HepG2 (cell line): ENCODE results near the gene ATRX. TPM values are rescaled to one million over a fixed set of nuclear protein-coding genes. Genes with fewer than 3 reads are reported as not detected.
A peak's percentile ranks its signal among the peaks of the same experiment; 100 is the strongest.

ENCODE experiments used
- ATAC-seq: fragments of 200-7000 bp; cut with Tn5 transposase; 3 replicates; pipeline ENCODE4 v1.9.1; 2020; ENCODE audit warnings: mild to moderate bottlenecking, moderate library complexity
- BruUV-seq: library from RNA; stranded (reverse); fragments of 400-500 nt; replicated peaks from 2 replicates; lab custom pipeline; 2021; lab: Mats Ljungman, UMichigan
- CTCF ChIA-PET: fragments of 300-600 bp; formaldehyde crosslinking; extraction: SDS; loops from one replicate; lab custom pipeline; 2021; ENCODE audit warnings: low total read pairs, inconsistent platforms, low intra/inter-chr PET ratio; lab: Yijun Ruan, JAX
- POLR2A ChIA-PET: fragments of 350-600 bp; sonication (Branson Sonifier 250); formaldehyde crosslinking; loops from one replicate; lab custom pipeline; 2020; ENCODE audit warnings: antibody characterized with exemption, inconsistent platforms; lab: Yijun Ruan, JAX
- DNase-seq: peaks from one replicate; pipeline ENCODE4 v3.0.0-alpha.2; 2015; ENCODE audit warnings: low spot score
- FAIRE-seq: peaks from 3 replicates; lab custom pipeline; 2011; peaks lifted over from hg19 to GRCh38; lab: Jason Lieb, UNC
- H2AFZ ChIP-seq: one replicate; pipeline ENCODE4 v1.6.1; 2011; ENCODE audit warnings: low read length, inconsistent platforms
- H3K27ac ChIP-seq: fragments of 300-600 bp; 3 replicates; pipeline ENCODE4 v1.8.0; 2011; ENCODE audit warnings: mixed run types, mild to moderate bottlenecking, mixed read lengths, low read length, inconsistent platforms; ENCODE audit not compliant: insufficient read depth; ENCODE audit errors: extremely low read length
- H3K27me3 ChIP-seq, 2 experiments: fragments of 200-600 bp in 1 of 2; 2 replicates in 1 of 2; 3 replicates in 1 of 2; pipeline versions ENCODE4 v1.6.0 to v1.8.0; 2011; ENCODE audit warnings: low read length in 2 of 2, mild to moderate bottlenecking in 2 of 2, moderate library complexity in 2 of 2, inconsistent platforms in 1 of 2; ENCODE audit not compliant: insufficient read depth in 2 of 2, control insufficient read depth in 1 of 2
- H3K36me3 ChIP-seq, 2 experiments: fragments of 200-600 bp in 1 of 2; replicated peaks in 1 of 2; 2 replicates in 1 of 2; 3 replicates in 1 of 2; pipeline versions ENCODE4 v1.5.1 to v1.8.0; 2011; ENCODE audit warnings: low read length in 2 of 2, inconsistent platforms in 1 of 2; ENCODE audit not compliant: insufficient read depth in 2 of 2, control insufficient read depth in 1 of 2
- H3K4me1 ChIP-seq: 2 replicates; pipeline ENCODE4 v1.5.1; 2012; ENCODE audit warnings: low read length, inconsistent platforms; ENCODE audit not compliant: insufficient read depth
- H3K4me2 ChIP-seq: 2 replicates; pipeline ENCODE4 v1.6.0; 2011; ENCODE audit warnings: low read depth, low read length, inconsistent platforms
- H3K4me3 ChIP-seq, 3 experiments: fragments of 200-600 bp in 1 of 3; sonication (generic), shearing (Covaris generic) in 1 of 3; replicated peaks in 1 of 3; 2 replicates each; pipeline ENCODE4 v1.5.1; 2011 to 2016; ENCODE audit warnings: low read length in 3 of 3, inconsistent platforms in 2 of 3, low read depth in 2 of 3, mild to moderate bottlenecking in 2 of 3, control low read depth in 1 of 3, mixed read lengths in 1 of 3; ENCODE audit not compliant: insufficient read depth in 1 of 3
- H3K79me2 ChIP-seq: one replicate; pipeline ENCODE4 v1.6.1; 2011; ENCODE audit warnings: low read length, inconsistent platforms; ENCODE audit not compliant: insufficient read depth
- H3K9ac ChIP-seq: 2 replicates; pipeline ENCODE4 v1.6.0; 2011; ENCODE audit warnings: mild to moderate bottlenecking, low read depth, low read length, inconsistent platforms; ENCODE audit not compliant: insufficient read depth
- H3K9me3 ChIP-seq: 2 replicates; pipeline ENCODE4 v1.5.1; 2012; ENCODE audit warnings: mild to moderate bottlenecking, low read length
- H4K20me1 ChIP-seq: 2 replicates; pipeline ENCODE4 v1.6.0; 2011; ENCODE audit warnings: inconsistent platforms, mild to moderate bottlenecking, low read length, moderate library complexity; ENCODE audit not compliant: insufficient read depth
- CEBPB ChIP-seq: IDR thresholded peaks from 2 replicates; pipeline ENCODE4 v1.6.1; 2011; ENCODE audit warnings: low read depth, low read length, improper control_type of control experiment, borderline replicate concordance
- RFXANK ChIP-seq: IDR thresholded peaks from 2 replicates; pipeline ENCODE4 v1.6.1; 2016
- SKI ChIP-seq: fragments of 450-650 bp; IDR thresholded peaks from one replicate; pipeline ENCODE4 v1.6.1; 2018; ENCODE audit warnings: mild to moderate bottlenecking; ENCODE audit not compliant: partially characterized antibody
- SOX13 ChIP-seq, 3 experiments: fragments of 450-650 bp in 1 of 3; sonication (generic) in 1 of 3; formaldehyde crosslinking in 1 of 3; IDR thresholded peaks in 2 of 3; conservative IDR thresholded peaks in 1 of 3; 2 replicates each; pipeline versions ENCODE4 v1.5.0 to v1.6.1; 2016 to 2020; ENCODE audit warnings: antibody characterized with exemption in 1 of 3, mild to moderate bottlenecking in 1 of 3, missing compliant biosample characterization in 1 of 3, missing genetic modification reagents in 1 of 3, moderate library complexity in 1 of 3
- ZNF460 ChIP-seq: sonication (generic); formaldehyde crosslinking; IDR thresholded peaks from 2 replicates; pipeline ENCODE4 v1.5.1; 2020; ENCODE audit warnings: missing genetic modification reagents, mild to moderate bottlenecking, borderline replicate concordance
- ZNF746 ChIP-seq: sonication (generic); formaldehyde crosslinking; IDR thresholded peaks from 2 replicates; pipeline ENCODE4 v1.8.0; 2022; ENCODE audit warnings: mild to moderate bottlenecking, missing genetic modification reagents
- WGBS: methylation state at CpG from one replicate; pipeline ENCODE4 v1.1.6; 2017; ENCODE audit warnings: low lambda C conversion rate; 5-methylcytosine and 5-hydroxymethylcytosine counted together
- in situ Hi-C: cut with HindIII; loops from 2 replicates; pipeline ENCODE4 v1.10.0; 2017; ENCODE audit warnings: low pct_unique_long_range_greater_than_20kb; ENCODE audit not compliant: extremely low pct_ligation_motif_present
- intact Hi-C: fragments of 100-400 bp; cut with micrococcal nuclease; formaldehyde crosslinking; loops from one replicate; pipeline ENCODE4 v1.10.0; 2022; ENCODE audit not compliant: unreplicated experiment
- polyA plus RNA-seq, 8 experiments: library from polyadenylated mRNA; depleted of rRNA in 3 of 8; stranded (reverse) in 7 of 8; unstranded in 1 of 8; fragments of >200 nt; fragmentation: Illumina TruSeq in 4 of 8; extraction: Trizol in 4 of 8; gene quantifications; 2 replicates each; pipeline versions ENCODE4 v1.2.1 to v1.2.3, GENCODE V29; 2011 to 2016; ENCODE audit warnings: low read depth in 4 of 8, missing spikeins in 1 of 8, mixed read lengths in 1 of 8; ENCODE audit not compliant: insufficient read depth in 1 of 8
- total RNA-seq, 5 experiments: library from RNA; depleted of rRNA; stranded (reverse); fragments of >200 nt; fragmentation: Illumina TruSeq; extraction: Trizol; gene quantifications; 2 replicates each; pipeline ENCODE4 v1.2.3, GENCODE V29; 2016; ENCODE audit warnings: low read depth in 1 of 5
- TF ChIP-seq, protein P1 (sequence below): sonication (generic); formaldehyde crosslinking; IDR thresholded peaks from 2 replicates; pipeline ENCODE4 v1.5.1; 2020; ENCODE audit warnings: missing genetic modification reagents, mild to moderate bottlenecking, borderline replicate concordance
- TF ChIP-seq, protein P2 (sequence below): sonication (generic); formaldehyde crosslinking; IDR thresholded peaks from 2 replicates; pipeline ENCODE4 v1.4.0; 2020; ENCODE audit warnings: missing genetic modification reagents
- TF ChIP-seq, protein P3 (sequence below): sonication (generic); formaldehyde crosslinking; IDR thresholded peaks from 2 replicates; pipeline ENCODE4 v1.4.0; 2020; ENCODE audit warnings: missing genetic modification reagents, mild to moderate bottlenecking, borderline replicate concordance

The ATRX gene
- total and polyA plus RNA-seq, 2 of the 13 experiments (the other 11 are each of a cell fraction or from before 2014, with no cell fraction given), result 26.1 to 44.5 TPM

DNA sequence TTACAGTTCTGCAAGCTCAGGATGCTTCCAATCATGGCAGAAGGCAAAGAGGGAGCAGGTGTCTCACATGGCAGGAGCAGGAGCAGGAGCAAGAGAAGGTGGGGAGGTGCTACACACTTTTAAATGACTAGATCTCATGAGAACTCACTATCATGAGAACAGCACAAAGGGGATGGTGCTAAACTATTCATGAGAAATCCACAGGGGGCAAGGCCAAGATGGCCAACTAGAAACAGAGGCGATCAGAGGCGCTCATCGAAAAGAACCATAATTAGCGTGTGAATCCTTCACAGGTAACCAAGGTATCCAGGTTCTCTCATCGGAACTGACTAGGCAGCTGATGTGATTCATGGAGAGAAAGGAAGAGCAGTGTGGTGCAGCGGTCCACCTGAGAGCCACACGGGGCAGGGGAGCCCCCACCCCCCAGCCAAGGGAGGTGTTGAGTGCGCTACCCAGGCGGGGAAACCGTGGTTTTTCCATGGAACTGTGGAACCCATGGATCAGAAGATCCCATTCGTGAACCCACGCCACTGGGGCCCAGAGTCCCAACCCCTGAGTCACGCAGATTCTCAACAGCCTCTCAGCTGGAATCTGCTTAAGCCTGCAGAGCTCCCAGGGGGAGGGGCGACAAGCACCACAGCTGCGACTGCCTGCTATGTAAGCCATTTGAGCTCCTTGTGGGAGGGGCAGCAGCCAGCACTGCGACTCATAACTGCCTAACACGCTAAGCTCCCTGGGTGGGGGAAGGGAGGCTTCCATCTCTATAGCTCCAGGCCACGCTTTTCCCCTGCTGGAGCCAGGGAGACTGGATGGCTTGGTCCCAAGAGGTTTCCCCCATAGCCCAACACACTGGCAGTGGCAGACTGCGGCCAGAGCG is 292.1 kb downstream of the ATRX start:
- no peak overlapping the region for H2AFZ ChIP-seq
- FAIRE-seq, result no peak
- no peak for TF ChIP-seq CEBPB
- TF ChIP-seq ZNF746 (CRISPR knock-in tag), result no peak
- TF ChIP-seq, protein P1, sequence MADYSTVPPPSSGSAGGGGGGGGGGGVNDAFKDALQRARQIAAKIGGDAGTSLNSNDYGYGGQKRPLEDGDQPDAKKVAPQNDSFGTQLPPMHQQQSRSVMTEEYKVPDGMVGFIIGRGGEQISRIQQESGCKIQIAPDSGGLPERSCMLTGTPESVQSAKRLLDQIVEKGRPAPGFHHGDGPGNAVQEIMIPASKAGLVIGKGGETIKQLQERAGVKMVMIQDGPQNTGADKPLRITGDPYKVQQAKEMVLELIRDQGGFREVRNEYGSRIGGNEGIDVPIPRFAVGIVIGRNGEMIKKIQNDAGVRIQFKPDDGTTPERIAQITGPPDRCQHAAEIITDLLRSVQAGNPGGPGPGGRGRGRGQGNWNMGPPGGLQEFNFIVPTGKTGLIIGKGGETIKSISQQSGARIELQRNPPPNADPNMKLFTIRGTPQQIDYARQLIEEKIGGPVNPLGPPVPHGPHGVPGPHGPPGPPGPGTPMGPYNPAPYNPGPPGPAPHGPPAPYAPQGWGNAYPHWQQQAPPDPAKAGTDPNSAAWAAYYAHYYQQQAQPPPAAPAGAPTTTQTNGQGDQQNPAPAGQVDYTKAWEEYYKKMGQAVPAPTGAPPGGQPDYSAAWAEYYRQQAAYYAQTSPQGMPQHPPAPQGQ (CRISPR knock-in tag), result no peak
- TF ChIP-seq, protein P2, sequence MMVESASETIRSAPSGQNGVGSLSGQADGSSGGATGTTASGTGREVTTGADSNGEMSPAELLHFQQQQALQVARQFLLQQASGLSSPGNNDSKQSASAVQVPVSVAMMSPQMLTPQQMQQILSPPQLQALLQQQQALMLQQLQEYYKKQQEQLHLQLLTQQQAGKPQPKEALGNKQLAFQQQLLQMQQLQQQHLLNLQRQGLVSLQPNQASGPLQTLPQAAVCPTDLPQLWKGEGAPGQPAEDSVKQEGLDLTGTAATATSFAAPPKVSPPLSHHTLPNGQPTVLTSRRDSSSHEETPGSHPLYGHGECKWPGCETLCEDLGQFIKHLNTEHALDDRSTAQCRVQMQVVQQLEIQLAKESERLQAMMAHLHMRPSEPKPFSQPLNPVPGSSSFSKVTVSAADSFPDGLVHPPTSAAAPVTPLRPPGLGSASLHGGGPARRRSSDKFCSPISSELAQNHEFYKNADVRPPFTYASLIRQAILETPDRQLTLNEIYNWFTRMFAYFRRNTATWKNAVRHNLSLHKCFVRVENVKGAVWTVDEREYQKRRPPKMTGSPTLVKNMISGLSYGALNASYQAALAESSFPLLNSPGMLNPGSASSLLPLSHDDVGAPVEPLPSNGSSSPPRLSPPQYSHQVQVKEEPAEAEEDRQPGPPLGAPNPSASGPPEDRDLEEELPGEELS (CRISPR knock-in tag), result no peak
- TF ChIP-seq, protein P3, sequence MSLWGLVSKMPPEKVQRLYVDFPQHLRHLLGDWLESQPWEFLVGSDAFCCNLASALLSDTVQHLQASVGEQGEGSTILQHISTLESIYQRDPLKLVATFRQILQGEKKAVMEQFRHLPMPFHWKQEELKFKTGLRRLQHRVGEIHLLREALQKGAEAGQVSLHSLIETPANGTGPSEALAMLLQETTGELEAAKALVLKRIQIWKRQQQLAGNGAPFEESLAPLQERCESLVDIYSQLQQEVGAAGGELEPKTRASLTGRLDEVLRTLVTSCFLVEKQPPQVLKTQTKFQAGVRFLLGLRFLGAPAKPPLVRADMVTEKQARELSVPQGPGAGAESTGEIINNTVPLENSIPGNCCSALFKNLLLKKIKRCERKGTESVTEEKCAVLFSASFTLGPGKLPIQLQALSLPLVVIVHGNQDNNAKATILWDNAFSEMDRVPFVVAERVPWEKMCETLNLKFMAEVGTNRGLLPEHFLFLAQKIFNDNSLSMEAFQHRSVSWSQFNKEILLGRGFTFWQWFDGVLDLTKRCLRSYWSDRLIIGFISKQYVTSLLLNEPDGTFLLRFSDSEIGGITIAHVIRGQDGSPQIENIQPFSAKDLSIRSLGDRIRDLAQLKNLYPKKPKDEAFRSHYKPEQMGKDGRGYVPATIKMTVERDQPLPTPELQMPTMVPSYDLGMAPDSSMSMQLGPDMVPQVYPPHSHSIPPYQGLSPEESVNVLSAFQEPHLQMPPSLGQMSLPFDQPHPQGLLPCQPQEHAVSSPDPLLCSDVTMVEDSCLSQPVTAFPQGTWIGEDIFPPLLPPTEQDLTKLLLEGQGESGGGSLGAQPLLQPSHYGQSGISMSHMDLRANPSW (CRISPR knock-in tag), result no peak
- no peak for TF ChIP-seq SKI
- TF ChIP-seq SOX13 (IDR thresholded peaks at IDR 0.05), result no peak
- no peak for TF ChIP-seq SOX13 (CRISPR knock-in tag; conservative IDR thresholded peaks at IDR 0.05 in 1 of 2, IDR thresholded peaks at IDR 0.05 in 1 of 2)
- TF ChIP-seq ZNF460 (CRISPR knock-in tag), result no peak
- TF ChIP-seq RFXANK, result no peak
- TF ChIP-seq, all 625 proteins: peak for 0
- Histone ChIP-seq H3K36me3 (no peaks in the 10 kb centered on the region), H3K4me3 (no peak overlapping the region), H4K20me1 (no peaks in the 10 kb centered on the region), H3K9me3 (no peaks in the 10 kb centered on the region), H3K4me2 (no peak overlapping the region), H3K27ac (no peak overlapping the region), H3K9ac (no peak overlapping the region), H3K27me3 (no peaks in the 10 kb centered on the region), H3K4me1 (no peaks in the 10 kb centered on the region), H3K79me2 (no peaks in the 10 kb centered on the region)
- ATAC-seq (peak; percentile 48), DNase-seq (peak; percentile 7)
- intact Hi-C loops (no loop called here), in situ Hi-C loops (no loop called here)
- WGBS, result 50% methylated on average over 2 of the region's 20 CpGs
- CTCF ChIA-PET, result no interaction called here
- POLR2A ChIA-PET, result no interaction called here
- BruUV-seq, result no TSS peak
